ENCODE results near the gene VAT1. TPM values are rescaled to one million over a fixed set of nuclear protein-coding genes. Genes with fewer than 3 reads are reported as not detected.
A peak's percentile ranks its signal among the peaks of the same experiment; 100 is the strongest.

Gene VAT1
- total and polyA plus RNA-seq, 9 of the 15 experiments (the other 6 are each of a cell fraction or from before 2014, with no cell fraction given), result 29.4 to 153 (median 66.7) TPM

- TF ChIP-seq NR1H2 (CRISPR knock-in tag; IDR thresholded peaks at IDR 0.05), result no peak
- no peak for TF ChIP-seq STAT5A (IDR thresholded peaks at IDR 0.05; ENCODE audit: borderline replicate concordance, low read length)
- TF ChIP-seq DMBX1 (CRISPR knock-in tag; IDR thresholded peaks at IDR 0.05; ENCODE audit: borderline replicate concordance), result no peak
- no peak for TF ChIP-seq NFIC (IDR thresholded peaks at IDR 0.05)
- TF ChIP-seq SRSF7 (optimal IDR thresholded peaks at IDR 0.05; ENCODE audit: low read depth, low read length), result no peak
- TF ChIP-seq CTBP1 (IDR thresholded peaks at IDR 0.05; ENCODE audit: borderline replicate concordance), result peak; percentile 32; the same call in 1 of the 2 replicates
- TF ChIP-seq MCM3 (IDR thresholded peaks at IDR 0.05), result no peak
- TF ChIP-seq ZC3H4 (CRISPR knock-in tag; IDR thresholded peaks at IDR 0.05; ENCODE audit: borderline replicate concordance), result no peak
- TF ChIP-seq RBM25 (IDR thresholded peaks at IDR 0.05; ENCODE audit: low read depth, low read length, severe bottlenecking), result no peak
- TF ChIP-seq GTF2B (IDR thresholded peaks at IDR 0.05; ENCODE audit: extremely low read depth, insufficient read length), result no peak
- TF ChIP-seq ARID1B (IDR thresholded peaks at IDR 0.05), result no peak
- no peak for TF ChIP-seq C11orf30 (IDR thresholded peaks at IDR 0.05; ENCODE audit: low read depth)
- TF ChIP-seq ZNF609 (CRISPR knock-in tag; IDR thresholded peaks at IDR 0.05; ENCODE audit: borderline replicate concordance), result no peak
- TF ChIP-seq PHB2 (IDR thresholded peaks at IDR 0.05; ENCODE audit: low read depth), result no peak
- peak; percentile 29; the same call in 1 of the 2 replicates for TF ChIP-seq VEZF1 (CRISPR knock-in tag; IDR thresholded peaks at IDR 0.05)
- TF ChIP-seq ELF1 (tag; IDR thresholded peaks at IDR 0.05), result no peak; the same call in 1 of the 2 replicates
- TF ChIP-seq RAD21 (CRISPR knock-in tag; conservative IDR thresholded peaks at IDR 0.05 in 1 of 2, IDR thresholded peaks at IDR 0.05 in 1 of 2), result peak; percentile 76 to 86
- peak in 1 of 2 experiments; percentile 38; a peak in 1 of 3 replicates for TF ChIP-seq CBX3 (IDR thresholded peaks at IDR 0.05; ENCODE audit: borderline replicate concordance in 1 of 2, low read length in 2 of 2)
- TF ChIP-seq MXI1 (IDR thresholded peaks at IDR 0.05; ENCODE audit: low read depth, low read length), result peak; percentile 82; the same call in 1 of the 2 replicates
- TF ChIP-seq HLTF (IDR thresholded peaks at IDR 0.05), result no peak
- no peak for TF ChIP-seq ZNF511 (CRISPR knock-in tag; IDR thresholded peaks at IDR 0.05)
Observed at GRCh38 chr17:43006639-43007551, 15.3 kb downstream of the VAT1 start, which contains the start of gene IFI35 (continued).

Measured in K562 (cell line).